ENCODE results near the gene NXPH1. TPM values are rescaled to one million over a fixed set of nuclear protein-coding genes. Genes with fewer than 3 reads are reported as not detected.

Gene NXPH1
- total RNA-seq, 1 donor from 2014 or later, result not detected

DNA sequence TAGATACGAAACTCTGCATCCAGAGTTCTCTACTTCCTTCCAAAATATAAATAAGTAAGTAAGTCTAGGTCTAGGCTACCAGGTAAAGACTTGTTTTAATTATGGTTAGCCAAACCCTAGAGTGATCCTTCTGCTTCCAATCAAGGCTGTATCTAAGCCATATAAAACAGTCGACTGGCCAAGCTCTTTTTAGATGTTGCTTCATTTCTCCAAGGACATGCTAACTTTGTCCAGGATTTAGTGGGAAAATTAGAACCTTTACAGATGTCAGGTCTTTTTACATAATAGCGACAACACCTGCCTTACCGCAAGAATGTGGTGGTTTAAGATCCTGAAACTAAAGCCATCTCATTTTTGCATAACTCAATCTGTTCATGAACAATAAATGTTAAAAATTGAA lies 156.8 kb downstream of the NXPH1 start:
- DNase-seq (ENCODE audit: low spot score), result no peak

DNA sequence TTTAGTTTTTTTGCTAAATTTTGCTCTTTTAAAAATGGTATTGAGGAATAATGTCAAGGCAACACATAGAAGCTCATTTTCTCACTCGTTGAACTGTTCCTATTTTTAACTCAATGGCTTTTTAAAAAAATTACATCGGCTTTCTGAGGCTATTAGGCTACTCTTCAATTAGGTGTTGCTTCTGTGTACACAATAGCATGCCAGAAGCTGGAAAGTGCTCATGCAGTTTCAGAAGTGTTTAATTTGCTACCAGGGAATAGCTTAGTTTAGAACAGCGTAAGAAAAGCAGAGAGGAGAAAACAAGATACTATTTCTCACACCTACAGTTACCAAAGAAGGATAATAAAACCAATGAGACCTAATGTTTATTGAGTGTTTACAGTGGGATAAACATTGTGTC lies 157.4 kb downstream of the NXPH1 start:
- DNase-seq (ENCODE audit: low spot score), result no peak

DNA sequence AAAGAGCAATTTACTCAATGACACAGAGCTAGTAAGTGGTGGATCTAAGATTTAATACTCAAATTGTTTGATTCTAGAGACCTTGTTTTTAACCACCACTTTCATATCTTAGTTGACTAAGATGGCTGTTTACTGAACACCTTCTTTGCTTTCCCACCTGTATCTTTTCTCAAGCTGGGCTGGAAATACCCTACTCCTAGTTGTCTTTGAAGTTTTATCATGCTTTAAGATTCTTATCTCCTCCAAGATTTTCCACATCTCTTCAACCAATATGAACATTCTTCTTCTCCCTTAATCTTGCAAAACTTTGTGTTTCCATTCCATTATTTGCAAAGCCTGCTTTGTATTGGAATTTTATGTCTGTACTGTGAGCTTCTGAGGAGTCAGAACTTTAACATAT lies 157.9 kb downstream of the NXPH1 start:
- DNase-seq (ENCODE audit: low spot score), result no peak

DNA sequence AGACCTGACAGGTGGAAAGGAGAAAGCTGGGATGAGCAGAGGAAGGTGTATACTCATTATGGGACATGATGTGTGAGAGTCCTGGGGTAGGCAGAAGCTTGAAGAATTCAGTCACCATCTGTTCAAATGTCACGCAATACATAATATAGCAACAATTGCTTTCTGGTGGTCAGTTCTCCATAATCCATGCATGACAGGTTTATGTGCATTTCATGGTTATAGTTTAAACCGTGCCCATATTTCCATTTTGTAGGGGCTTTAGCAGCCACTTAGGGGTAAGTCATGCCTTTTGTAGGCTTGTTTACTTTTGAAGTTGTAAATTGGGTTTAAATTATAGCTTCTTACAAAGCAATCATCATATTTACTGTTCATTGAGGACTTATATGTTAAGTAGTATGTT lies 158.8 kb downstream of the NXPH1 start:
- no peak for DNase-seq (ENCODE audit: low spot score)

DNA sequence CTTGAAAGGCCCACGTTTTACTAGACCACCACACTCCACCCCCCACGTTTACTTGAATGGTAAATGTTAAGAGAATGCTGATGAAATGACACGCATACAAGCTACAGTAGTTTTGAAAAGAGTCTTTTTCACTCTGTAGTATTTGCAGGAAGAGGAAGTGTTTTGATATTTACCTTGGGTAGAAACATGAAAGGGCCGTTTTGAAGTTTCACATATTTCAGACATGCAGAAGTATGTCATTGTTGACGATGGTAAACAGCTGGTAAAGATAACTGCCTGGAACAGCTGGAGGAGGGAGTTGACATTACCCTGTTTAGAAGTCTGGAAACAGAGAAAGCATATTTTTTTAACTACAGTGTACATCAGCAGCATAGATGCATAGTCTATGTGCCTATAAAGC lies 160.7 kb downstream of the NXPH1 start:
- no peak for DNase-seq (ENCODE audit: low spot score)

DNA sequence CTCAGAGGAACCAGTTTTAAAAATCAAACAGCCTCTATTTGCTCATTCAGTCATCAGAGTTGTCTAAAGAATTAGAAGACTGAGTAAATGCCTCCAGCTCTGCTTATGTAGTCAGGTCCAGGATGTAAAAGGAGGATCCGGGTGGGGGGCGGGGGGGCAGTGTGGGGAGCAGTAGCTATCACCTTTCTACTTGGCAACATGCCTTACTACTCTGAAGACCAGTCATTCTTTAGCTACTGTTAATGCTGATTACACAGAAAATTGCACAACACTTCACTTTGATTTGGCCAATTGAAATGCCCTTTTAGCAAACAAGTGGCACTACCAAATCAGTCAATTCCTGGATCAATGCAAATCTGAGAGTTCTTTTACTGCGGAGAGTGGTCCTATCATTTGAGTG lies 164.2 kb downstream of the NXPH1 start:
- DNase-seq (ENCODE audit: low spot score), result no peak

DNA sequence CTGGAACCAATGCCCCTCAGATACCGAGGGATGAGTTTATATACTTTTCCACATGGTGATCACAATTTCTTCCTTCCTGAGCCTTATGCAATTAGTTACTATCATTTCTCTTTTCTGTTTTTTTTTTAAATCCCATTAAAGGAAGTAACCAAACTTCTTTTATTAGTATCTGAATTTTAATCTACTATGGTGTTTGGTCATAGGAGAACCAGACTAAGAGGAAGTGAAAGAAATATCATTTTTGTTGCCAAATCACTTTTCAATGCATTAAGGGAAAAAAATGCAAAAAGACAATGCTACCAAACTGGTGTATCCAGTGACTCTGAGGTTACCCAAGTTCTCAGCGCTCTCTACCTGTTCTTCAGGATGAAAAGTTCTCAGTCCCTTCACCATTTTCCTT lies 167.7 kb downstream of the NXPH1 start:
- no peak for DNase-seq (ENCODE audit: low spot score)

DNA sequence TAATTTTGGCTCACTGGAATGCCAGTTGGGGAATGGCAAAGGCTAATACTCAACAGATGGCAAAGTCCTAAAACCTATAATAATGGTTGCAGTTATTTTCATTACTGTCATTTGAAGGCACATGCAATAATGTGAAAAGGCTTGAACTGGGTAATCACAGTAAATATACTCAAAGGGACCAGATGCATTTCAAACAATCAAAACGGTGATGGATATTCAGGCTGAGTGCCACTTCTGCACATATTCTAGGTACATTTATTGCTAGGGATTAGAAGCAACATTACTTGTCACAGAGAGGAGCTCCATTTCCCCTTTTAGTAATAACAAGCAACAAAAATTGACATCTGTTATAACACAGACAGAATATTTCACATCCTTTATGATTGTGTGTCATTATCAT lies 171.8 kb downstream of the NXPH1 start:
- no peak for DNase-seq (ENCODE audit: low spot score)

DNA sequence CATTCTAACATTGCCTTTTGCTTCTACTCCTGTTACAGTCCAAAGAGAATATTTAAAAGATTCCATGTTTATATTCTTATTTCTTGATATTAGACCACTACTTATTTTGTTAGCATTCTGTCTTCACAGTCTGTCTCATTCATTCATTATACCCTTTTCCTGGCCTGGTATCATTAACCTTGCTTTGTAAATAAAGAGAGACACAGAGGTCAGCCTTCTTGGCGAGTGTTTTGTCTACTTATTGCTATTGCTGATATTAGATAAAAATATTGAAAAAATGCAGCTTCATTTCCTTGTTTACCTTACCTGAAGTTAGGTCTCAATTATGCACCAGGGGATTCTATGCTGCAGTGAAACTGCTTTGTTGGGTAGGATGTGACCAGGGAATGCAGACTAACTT lies 179.2 kb downstream of the NXPH1 start:
- no peak for DNase-seq (ENCODE audit: low spot score)

DNA sequence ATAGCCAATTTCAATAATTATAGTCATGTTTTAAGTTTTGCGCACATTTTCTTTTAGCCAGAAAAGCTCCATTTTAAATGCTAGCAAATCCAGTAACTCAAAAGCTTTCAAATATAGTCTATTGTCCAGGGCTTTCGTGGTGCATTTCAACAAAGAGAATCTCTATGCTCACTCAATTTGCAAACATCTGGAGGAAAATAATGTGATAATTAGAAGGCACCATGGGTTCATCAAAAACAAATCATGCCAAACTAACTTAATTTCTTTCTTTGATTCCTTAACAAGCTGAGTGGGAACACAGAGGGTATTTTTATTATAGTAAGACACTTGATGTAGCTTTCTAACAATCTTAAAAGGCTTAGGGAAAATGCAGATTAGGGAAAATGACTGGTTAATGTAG lies 179.8 kb downstream of the NXPH1 start:
- DNase-seq (ENCODE audit: low spot score), result no peak

DNA sequence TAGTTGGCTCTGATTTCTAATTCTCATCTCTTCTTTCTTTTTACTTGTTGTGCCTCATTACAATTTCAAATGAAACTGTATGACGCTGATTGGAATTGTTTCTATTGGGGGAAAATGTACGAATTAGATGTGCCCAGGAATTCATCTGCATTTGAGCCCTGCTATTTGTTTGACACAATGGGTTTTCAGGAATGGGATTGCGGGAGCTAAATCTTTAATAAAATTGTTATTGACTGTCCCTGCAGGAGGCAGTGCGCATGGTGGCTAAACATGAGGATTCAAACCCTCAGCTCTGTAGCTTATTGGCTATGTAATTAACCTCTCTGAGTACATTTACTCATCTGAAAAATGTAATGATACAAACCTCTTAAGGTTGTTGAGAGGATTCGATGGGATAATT lies 181.6 kb downstream of the NXPH1 start:
- no peak for DNase-seq (ENCODE audit: low spot score)

DNA sequence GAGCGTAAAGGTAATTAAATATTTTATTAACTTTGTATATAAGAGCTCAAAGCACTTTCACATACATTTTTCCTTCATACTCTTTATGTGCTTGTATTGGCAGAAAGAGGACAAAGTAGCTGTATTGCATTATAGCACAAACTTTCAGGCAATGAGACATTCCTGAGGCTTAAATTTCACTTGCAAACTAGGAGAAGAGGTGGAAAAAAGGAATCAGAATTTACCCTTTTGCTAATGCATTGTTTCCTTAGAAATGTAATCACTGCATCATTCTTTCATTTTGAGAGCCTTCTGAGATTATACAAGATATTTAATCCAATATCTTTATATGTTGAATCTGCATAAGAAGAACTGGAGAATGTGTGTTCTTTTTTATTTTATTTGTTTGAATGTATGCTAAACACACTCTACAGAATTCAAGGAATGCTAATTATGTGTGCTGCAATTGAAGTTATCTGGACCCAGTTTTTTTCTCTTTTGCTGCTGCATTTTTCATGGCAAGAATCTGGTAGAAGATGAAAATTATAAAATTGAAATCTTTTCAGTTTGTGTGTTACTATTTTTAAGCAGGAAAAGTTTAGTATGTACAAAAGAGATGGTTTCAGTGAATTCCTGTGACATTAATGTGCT lies 185.1 kb downstream of the NXPH1 start:
- no peak for DNase-seq (ENCODE audit: low spot score)

DNA sequence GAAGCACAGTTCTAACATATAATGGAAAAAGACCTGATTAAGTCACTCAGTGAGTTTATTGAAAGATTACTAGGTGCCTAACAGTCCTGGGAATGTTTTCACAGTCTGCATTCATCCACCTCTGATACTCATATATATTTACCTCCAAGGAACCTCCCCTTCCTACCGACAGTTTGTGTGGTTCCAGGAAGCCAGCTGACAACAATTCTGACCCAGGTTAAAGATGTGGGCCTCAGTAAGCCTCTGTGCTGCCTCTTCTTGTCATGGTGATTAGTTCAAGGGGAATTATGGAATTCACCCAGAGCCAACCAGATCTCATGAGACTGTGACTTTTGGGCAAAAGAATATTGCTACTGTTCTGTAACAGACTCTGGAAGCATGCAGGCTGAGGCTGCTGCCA lies 186.8 kb downstream of the NXPH1 start:
- no peak for DNase-seq (ENCODE audit: low spot score)

DNA sequence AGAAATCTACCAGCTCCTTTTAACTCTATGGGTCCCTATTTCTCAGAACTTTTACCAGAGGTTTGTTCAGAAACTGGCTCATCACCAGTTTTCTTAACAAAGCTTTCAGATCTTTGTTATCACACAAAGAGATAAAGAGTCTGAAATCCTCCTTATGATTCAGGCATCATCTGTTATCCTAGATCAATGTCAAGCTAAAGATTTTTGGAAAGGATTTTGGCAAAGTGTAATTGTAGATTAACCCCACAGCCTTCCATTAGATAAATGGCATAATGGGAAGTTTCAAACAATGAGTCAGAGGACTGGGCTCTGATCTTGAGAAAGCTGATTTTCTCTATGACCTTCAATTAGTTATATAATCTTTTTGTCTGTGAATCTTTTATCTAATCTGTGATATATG lies 192.2 kb downstream of the NXPH1 start:
- no peak for DNase-seq (ENCODE audit: low spot score)

DNA sequence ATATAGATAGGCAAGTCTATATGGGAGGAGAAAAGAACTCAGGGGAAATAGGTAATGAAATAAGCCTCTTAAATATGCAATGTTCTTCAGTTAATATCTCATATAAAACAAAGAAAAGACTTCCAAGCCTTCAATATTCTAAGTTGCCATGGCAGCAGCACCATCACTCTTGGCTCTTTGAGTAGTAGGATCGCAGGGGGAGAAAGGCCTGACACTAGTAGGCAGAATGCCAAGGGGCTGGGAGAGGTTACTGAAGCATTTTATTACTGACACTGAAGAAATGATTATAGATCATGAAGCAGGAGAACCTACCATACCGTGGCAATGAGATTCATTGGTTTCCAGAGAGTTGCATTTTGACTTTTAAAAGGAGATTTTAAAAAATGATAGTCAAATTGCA lies 193.9 kb downstream of the NXPH1 start:
- DNase-seq (ENCODE audit: low spot score), result no peak

DNA sequence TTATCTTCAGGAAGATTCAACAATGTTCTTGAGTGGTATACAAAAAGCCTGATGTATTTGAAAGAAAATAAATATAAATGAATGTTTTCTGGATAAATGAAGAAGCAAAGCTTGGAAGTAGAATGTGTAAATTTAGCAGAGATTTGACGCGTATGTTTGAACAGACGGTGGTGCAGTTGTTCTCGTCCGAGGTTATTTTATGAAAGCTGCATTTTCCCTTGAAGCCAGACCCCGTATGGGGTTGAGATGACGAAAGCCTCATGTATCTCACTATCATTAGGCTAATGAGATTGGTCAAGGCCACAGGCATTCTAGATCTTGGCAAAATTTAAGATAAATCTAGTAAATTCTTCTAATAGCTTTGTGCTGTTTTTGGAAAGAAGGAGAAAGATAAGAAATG lies 195.2 kb downstream of the NXPH1 start:
- DNase-seq (ENCODE audit: low spot score), result no peak

DNA sequence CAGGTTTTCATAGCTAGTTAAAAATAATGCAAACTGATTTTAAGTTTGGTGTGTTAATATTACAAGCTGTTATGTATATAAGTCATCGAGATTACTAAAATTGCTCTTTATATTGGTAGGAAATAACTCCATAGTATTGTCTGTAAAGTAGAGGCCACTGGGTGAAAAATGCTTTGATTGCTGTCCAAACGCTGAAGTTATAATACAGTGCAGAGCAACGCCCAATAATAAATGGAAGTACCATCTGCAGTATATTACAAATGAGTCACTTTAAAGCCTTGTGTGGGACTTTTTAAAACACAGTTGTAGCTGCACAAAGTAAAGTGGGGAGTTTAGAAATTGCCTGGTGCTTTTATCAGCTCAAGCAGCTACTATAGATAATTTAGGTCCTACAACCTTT lies 196.1 kb downstream of the NXPH1 start:
- no peak for DNase-seq (ENCODE audit: low spot score)

DNA sequence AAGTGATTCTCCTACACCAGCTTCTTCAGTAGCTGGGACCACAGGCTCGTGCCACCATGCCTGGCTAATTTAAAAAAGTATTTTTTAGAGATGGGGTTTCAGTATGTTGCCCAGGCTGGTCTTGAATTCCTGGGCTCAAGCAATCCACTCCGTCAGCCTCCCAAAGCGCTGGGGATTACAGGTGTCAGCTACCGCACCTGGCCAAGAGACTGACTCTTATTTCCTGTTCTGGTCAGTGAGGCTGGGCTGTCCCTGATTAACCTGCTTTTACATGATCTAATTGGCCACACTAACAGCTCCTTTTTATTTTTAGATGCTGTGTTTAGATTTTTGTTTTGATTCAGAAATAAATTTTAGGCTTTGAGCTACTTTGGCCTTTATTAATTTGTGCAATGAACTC lies 203.9 kb downstream of the NXPH1 start:
- DNase-seq (ENCODE audit: low spot score), result no peak

DNA sequence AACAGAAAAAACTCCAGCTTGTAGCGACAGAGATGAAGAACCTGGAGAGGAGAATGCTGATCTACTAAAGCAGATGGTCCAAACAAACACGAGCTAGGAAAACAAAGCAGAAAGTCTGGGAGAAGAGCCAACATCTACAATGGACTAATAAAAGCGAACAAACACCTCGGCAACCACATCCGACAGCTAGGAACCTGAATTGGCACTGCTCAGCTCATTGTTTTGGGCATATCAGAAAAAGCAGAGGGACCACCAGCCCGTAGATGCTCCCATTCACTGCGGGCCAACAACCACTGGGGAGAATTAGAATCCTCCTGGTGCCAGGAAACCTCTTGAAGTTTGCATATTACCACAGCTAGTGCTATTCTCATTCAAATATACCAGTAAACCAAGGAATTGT lies 204.7 kb downstream of the NXPH1 start:
- DNase-seq (ENCODE audit: low spot score), result no peak

DNA sequence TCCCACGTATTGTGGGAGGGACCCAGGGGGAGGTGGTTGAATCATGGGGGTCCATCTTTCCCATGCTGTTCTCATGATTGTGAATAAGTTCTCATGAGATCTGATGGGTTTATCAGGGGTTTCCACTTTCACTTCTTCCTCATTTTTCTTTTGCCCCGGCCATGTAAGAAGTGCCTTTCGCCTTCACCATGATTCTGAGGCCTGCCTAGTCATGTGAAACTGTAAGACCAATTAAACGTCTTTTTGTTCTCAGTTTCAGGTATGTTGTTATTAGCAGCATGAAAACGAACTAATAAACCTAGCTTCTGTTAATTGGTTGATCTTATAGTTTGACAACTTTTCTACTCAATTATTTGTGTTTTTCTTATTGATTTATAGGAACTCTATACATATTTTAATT lies 206.3 kb downstream of the NXPH1 start:
- no peak for DNase-seq (ENCODE audit: low spot score)

DNA sequence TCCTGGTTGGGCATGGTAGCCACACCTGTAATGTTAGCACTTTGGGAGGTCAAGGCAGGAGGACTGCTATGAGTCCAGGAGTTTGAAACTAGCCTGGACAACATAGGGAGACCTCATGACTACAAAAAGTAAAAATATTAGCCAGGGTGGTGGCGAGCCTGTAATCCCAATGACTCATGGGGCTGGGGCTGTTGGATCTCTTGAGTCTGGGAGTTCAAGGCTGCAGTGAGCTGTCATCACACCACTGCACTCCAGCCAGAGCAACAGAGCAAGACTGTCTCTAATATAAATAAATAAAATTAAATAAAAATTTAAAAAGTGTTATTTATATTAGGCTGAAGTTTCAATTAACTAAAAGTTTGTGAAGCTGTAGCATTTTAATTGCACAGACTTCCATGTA lies 207.3 kb downstream of the NXPH1 start:
- DNase-seq (ENCODE audit: low spot score), result no peak

DNA sequence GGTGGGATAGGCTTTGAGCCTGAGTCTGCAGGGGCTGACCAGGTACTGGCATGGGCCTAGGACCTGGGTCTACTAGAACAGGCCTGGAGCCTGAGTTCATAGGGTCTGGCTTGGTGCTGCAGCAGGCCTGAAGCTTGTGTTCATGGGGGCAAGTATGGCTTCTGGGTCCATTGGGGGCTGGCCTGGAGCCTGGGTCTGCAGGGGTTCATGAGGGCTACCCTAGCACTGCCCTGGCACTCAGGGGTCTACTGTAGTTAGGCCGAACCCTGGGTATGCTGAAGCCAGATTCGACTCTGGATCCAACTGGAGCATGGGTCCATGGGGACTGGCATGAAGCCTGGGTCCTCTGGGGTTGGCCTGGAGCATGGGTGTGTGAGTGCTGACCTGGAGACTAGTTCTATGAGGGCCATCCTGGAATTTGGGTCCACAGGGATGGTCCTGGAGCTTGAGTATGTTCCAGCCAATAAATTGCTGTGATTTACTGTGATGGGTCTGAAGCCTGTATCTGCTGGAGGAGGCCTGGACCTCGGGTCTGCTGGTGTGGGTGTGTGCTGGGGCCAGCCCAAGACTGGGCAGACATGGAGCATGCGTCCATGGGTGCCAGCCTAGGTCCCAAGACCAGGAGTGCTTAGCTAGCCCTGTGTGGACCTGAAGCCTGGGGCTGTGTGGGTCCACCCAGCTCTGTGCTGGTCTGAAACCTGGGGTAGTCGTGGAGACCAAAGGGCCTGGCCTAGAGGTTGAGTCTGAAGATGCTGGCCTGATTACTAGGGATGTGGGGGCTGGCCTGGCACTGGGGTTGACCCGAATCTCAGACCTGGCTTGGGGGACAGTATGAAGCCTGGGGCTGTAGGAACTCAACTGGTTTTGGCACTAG lies 235.5 kb downstream of the NXPH1 start:
- DNase-seq (ENCODE audit: low spot score), result no peak

DNA sequence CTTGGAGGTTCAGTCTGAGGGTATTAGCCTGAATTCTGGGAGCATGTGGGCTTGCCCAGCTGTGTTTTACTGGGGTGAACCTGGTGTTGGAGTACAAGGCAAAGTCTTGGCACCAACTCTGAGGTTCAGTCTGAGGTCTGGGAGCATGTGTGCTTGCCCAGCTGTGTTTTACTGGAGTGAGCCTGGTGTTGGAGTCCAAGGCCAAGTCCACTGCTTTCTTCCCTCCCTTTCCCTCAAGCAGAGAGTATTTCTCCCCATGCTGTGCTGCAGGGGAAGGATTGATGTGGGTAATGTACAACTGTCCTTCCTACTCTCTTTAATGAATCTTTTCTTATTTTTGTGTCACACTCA lies 236.1 kb downstream of the NXPH1 start:
- no peak for DNase-seq (ENCODE audit: low spot score)
